Kidney epithelial cell (primary cell): ENCODE data around the gene TBC1D2B. TPM values are rescaled to one million over a fixed set of nuclear protein-coding genes. Genes with fewer than 3 reads are reported as not detected.
"Not testable (repeated sequence)": the region's sequence is repeated elsewhere in the genome, so short reads cannot be mapped to it uniquely, and the experiment has no call there.

Experiments
- DNase-seq: peaks from one replicate; pipeline ENCODE4 v3.0.0-alpha.2; 2010; ENCODE audit warnings: low read depth
- H3K27me3 ChIP-seq: 2 replicates; pipeline ENCODE4 v1.6.0; 2011; ENCODE audit warnings: low read length; ENCODE audit not compliant: control insufficient read depth, insufficient read depth
- H3K36me3 ChIP-seq: 2 replicates; pipeline ENCODE4 v1.5.1; 2011; ENCODE audit warnings: low read length; ENCODE audit not compliant: control insufficient read depth, insufficient read depth
- H3K4me3 ChIP-seq: 2 replicates; pipeline ENCODE4 v1.5.1; 2011; ENCODE audit warnings: low read depth, mild to moderate bottlenecking, control low read depth, low read length
- CTCF ChIP-seq: IDR thresholded peaks from 2 replicates; pipeline ENCODE4 v1.5.1; 2011; ENCODE audit warnings: mild to moderate bottlenecking, moderate library complexity, low read length, control low read depth, inconsistent platforms; ENCODE audit not compliant: insufficient read depth, poor library complexity, severe bottlenecking
- total RNA-seq: library from RNA; depleted of rRNA; stranded (reverse); fragments of >200 nt; gene quantifications from 2 replicates; pipeline ENCODE4 v1.2.3, GENCODE V29; 2015

Gene TBC1D2B
- total RNA-seq, 1 donor from 2014 or later = 29.0 TPM

GRCh38 chr15:77996713-77997171, 80.8 kb downstream of the TBC1D2B start:
- H3K27me3 ChIP-seq, H3K4me3 ChIP-seq, H3K36me3 ChIP-seq, DNase-seq: not testable (repeated sequence)

- H3K4me3 ChIP-seq, H3K27me3 ChIP-seq, H3K36me3 ChIP-seq, DNase-seq: not testable (repeated sequence)
Measured at GRCh38 chr15:77996226-77996625, 81.3 kb downstream of the TBC1D2B start.

GRCh38 chr15:77995537-77995918, 82.0 kb downstream of the TBC1D2B start:
- DNase-seq, H3K27me3 ChIP-seq, H3K4me3 ChIP-seq, H3K36me3 ChIP-seq: not testable (repeated sequence)

- peak; percentile 48 for DNase-seq
- not testable (repeated sequence) for H3K4me3 ChIP-seq, H3K27me3 ChIP-seq, H3K36me3 ChIP-seq
- TF ChIP-seq CTCF = peak; percentile 15
Measured at GRCh38 chr15:77994893-77995536, 82.5 kb downstream of the TBC1D2B start.

GRCh38 chr15:77993970-77994693, 83.4 kb downstream of the TBC1D2B start:
- H3K36me3 ChIP-seq, H3K4me3 ChIP-seq, H3K27me3 ChIP-seq: not testable (repeated sequence)
- DNase-seq = peak; percentile 85

- TF ChIP-seq CTCF = no peak
- Histone ChIP-seq H3K36me3 (no peaks in the 10 kb centered on the region), H3K4me3 (no peak overlapping the region), H3K27me3 (no peaks in the 10 kb centered on the region)
- DNase-seq = no peak
Measured at GRCh38 chr15:77993374-77993911, 84.1 kb downstream of the TBC1D2B start.

DNA sequence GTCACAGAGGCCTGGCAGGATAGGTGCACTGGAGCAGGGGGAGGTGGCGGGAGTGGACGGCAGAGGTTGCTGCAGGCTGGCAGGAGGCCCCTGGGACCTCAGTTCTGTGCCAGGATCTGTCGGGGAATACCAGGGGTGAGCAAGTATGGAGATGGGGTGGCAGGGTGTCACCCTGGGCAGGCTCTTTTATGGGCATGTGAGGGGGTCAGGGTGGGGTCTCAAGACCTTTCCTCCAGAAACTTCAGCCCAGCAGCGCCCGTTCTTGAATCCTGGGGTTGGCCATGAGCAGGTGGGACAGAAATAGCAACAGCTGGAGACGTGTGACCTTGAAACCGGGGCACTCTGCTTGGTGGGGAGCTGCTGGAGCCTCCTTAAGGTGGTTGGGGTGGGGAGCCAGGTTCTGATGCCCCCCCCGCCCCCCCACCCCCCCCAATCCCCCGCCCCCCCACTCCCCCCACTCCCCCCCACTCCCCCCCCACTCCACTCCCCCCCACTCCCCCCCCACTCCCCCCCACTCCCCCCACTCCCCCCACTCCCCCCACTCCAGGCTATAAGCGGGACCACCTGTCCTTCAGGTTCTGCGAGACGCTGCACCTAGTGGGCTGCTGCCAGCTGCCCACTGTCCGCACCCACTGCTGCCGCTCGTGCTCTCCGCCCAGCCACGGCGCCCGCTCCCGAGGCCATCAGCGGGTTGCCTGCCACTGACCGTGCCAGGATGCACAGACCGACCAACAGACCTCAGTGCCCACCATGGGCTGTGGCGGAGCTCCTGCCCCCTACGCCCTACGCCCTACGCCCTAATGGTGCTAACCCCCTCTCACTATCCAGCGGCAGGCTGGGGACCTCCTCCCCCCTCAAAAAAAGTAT, 84.9 kb downstream of the TBC1D2B start:
- DNase-seq = no peak
- TF ChIP-seq CTCF = no peak
- no peaks in the 10 kb centered on the region for H3K27me3 ChIP-seq
- H3K4me3 ChIP-seq = no peak overlapping the region
- H3K36me3 ChIP-seq = no peaks in the 10 kb centered on the region

GRCh38 chr15:77991658-77992201, 85.8 kb downstream of the TBC1D2B start:
- not testable (repeated sequence) for H3K36me3 ChIP-seq, DNase-seq, H3K27me3 ChIP-seq, H3K4me3 ChIP-seq
